ENCODE data around the gene SHISA8. TPM values are rescaled to one million over a fixed set of nuclear protein-coding genes. Genes with fewer than 3 reads are reported as not detected.
"Not testable (repeated sequence)": the region's sequence is repeated elsewhere in the genome, so short reads cannot be mapped to it uniquely, and the experiment has no call there.

The SHISA8 gene
- total RNA-seq, 2 donors from 2014 or later = 0.58 TPM; not detected in 1

GRCh38 chr22:41874090-41874489 lies 40.8 kb downstream of the SHISA8 start:
- no peak for TF ChIP-seq CTCF (conservative IDR thresholded peaks at IDR 0.05)
- H3K9me3 ChIP-seq (ENCODE audit: control insufficient read depth, low read length) = no peaks in the 10 kb centered on the region
- no peaks in the 10 kb centered on the region for H3K9me3 Mint-ChIP-seq
- H3K36me3 Mint-ChIP-seq (ENCODE audit: low read depth) = peaks cover 68% of the 10 kb centered on the region
- H3K27me3 Mint-ChIP-seq (ENCODE audit: insufficient read depth) = no peaks in the 10 kb centered on the region
- H3K4me3 ChIP-seq (ENCODE audit: low read length) = no peak overlapping the region
- H3K4me1 Mint-ChIP-seq = peaks cover 6% of the 10 kb centered on the region
- peaks cover 6% of the 10 kb centered on the region for H3K4me1 ChIP-seq (ENCODE audit: control insufficient read depth, insufficient read depth, low read length)
- no peaks in the 10 kb centered on the region for H3K27me3 ChIP-seq (ENCODE audit: control insufficient read depth, insufficient read depth, low read length, poor library complexity, severe bottlenecking)
- no peak for DNase-seq
- no peak overlapping the region for H3K4me3 Mint-ChIP-seq
- H3K9ac ChIP-seq (ENCODE audit: extremely low read depth, low read length, poor library complexity, severe bottlenecking) = no peak overlapping the region
- peaks cover 69% of the 10 kb centered on the region for H3K36me3 ChIP-seq (ENCODE audit: control insufficient read depth, insufficient read depth, low read length)
- WGBS, 2 experiments (ENCODE audit: insufficient coverage in 1 of 2, insufficient read length in 1 of 2) = 100% methylated on average over 1 to 2 of the region's 2 CpGs
- no peak overlapping the region for H3K27ac Mint-ChIP-seq
- no peak overlapping the region for H3K27ac ChIP-seq (ENCODE audit: low read depth, low read length)

- no peak for TF ChIP-seq CTCF (conservative IDR thresholded peaks at IDR 0.05)
- Histone ChIP-seq H3K27me3 (ENCODE audit: control insufficient read depth, insufficient read depth, low read length, poor library complexity, severe bottlenecking) (no peaks in the 10 kb centered on the region), H3K4me3 (ENCODE audit: low read length) (no peak overlapping the region), H3K9me3 (ENCODE audit: control insufficient read depth, low read length) (no peaks in the 10 kb centered on the region), H3K36me3 (ENCODE audit: control insufficient read depth, insufficient read depth, low read length) (peaks cover 69% of the 10 kb centered on the region), H3K27ac (ENCODE audit: low read depth, low read length) (no peak overlapping the region), H3K9ac (ENCODE audit: extremely low read depth, low read length, poor library complexity, severe bottlenecking) (no peak overlapping the region), H3K4me1 (ENCODE audit: control insufficient read depth, insufficient read depth, low read length) (peaks cover 6% of the 10 kb centered on the region)
- Mint-ChIP-seq H3K36me3 (ENCODE audit: low read depth) (peaks cover 70% of the 10 kb centered on the region), H3K9me3 (no peaks in the 10 kb centered on the region), H3K27me3 (ENCODE audit: insufficient read depth) (no peaks in the 10 kb centered on the region), H3K4me3 (no peak overlapping the region), H3K27ac (no peak overlapping the region), H3K4me1 (peaks cover 6% of the 10 kb centered on the region)
- 87 to 89% methylated on average over 3 to 5 of the region's 5 CpGs for WGBS, 2 experiments (ENCODE audit: insufficient coverage in 1 of 2, insufficient read length in 1 of 2)
- no peak for DNase-seq
These were observed 41.5 kb downstream of the SHISA8 start for GRCh38 chr22:41873391-41873790.

- no peaks in the 10 kb centered on the region for H3K9me3 Mint-ChIP-seq
- Histone ChIP-seq H3K36me3 (ENCODE audit: control insufficient read depth, insufficient read depth, low read length) (peaks cover 62% of the 10 kb centered on the region), H3K27ac (ENCODE audit: low read depth, low read length) (no peak overlapping the region), H3K9me3 (ENCODE audit: control insufficient read depth, low read length) (no peaks in the 10 kb centered on the region), H3K4me1 (ENCODE audit: control insufficient read depth, insufficient read depth, low read length) (peaks cover 6% of the 10 kb centered on the region), H3K4me3 (ENCODE audit: low read length) (no peak overlapping the region), H3K27me3 (ENCODE audit: control insufficient read depth, insufficient read depth, low read length, poor library complexity, severe bottlenecking) (no peaks in the 10 kb centered on the region), H3K9ac (ENCODE audit: extremely low read depth, low read length, poor library complexity, severe bottlenecking) (no peak overlapping the region)
- 94% methylated on average over 4 of the region's 4 CpGs; no CpG with 5 or more reads in 1 of the 2 experiments for WGBS, 2 experiments (ENCODE audit: insufficient coverage in 1 of 2, insufficient read length in 1 of 2)
- DNase-seq = no peak
- H3K27ac Mint-ChIP-seq = no peak overlapping the region
- H3K4me1 Mint-ChIP-seq = peaks cover 6% of the 10 kb centered on the region
- no peaks in the 10 kb centered on the region for H3K27me3 Mint-ChIP-seq (ENCODE audit: insufficient read depth)
- no peak for TF ChIP-seq CTCF (conservative IDR thresholded peaks at IDR 0.05)
- peaks cover 71% of the 10 kb centered on the region for H3K36me3 Mint-ChIP-seq (ENCODE audit: low read depth)
- no peak overlapping the region for H3K4me3 Mint-ChIP-seq
These were observed 44.1 kb downstream of the SHISA8 start for GRCh38 chr22:41870786-41871185.

- peaks cover 55% of the 10 kb centered on the region for H3K36me3 ChIP-seq (ENCODE audit: control insufficient read depth, insufficient read depth, low read length)
- peaks cover 64% of the 10 kb centered on the region for H3K36me3 Mint-ChIP-seq (ENCODE audit: low read depth)
- not testable (repeated sequence) for H3K27me3 Mint-ChIP-seq (ENCODE audit: insufficient read depth); H3K9me3 Mint-ChIP-seq; H3K27ac ChIP-seq (ENCODE audit: low read depth, low read length); H3K4me1 ChIP-seq (ENCODE audit: control insufficient read depth, insufficient read depth, low read length); DNase-seq; H3K4me3 ChIP-seq (ENCODE audit: low read length); H3K9me3 ChIP-seq (ENCODE audit: control insufficient read depth, low read length); H3K9ac ChIP-seq (ENCODE audit: extremely low read depth, low read length, poor library complexity, severe bottlenecking); H3K4me3 Mint-ChIP-seq; H3K4me1 Mint-ChIP-seq; H3K27ac Mint-ChIP-seq; H3K27me3 ChIP-seq (ENCODE audit: control insufficient read depth, insufficient read depth, low read length, poor library complexity, severe bottlenecking)
- 88 to 100% methylated on average over 1 of the region's 1 CpG for WGBS, 2 experiments (ENCODE audit: insufficient coverage in 1 of 2, insufficient read length in 1 of 2)
These were observed 44.8 kb downstream of the SHISA8 start for GRCh38 chr22:41870081-41870480.

Measured in endodermal cell (in vitro differentiated cells).